ENCODE measurements around the gene ALDH9A1. TPM values are rescaled to one million over a fixed set of nuclear protein-coding genes. Genes with fewer than 3 reads are reported as not detected.

The ALDH9A1 gene
- total and polyA plus RNA-seq, 2 experiments from 2014 or later = 54.0 to 81.5 TPM

DNA sequence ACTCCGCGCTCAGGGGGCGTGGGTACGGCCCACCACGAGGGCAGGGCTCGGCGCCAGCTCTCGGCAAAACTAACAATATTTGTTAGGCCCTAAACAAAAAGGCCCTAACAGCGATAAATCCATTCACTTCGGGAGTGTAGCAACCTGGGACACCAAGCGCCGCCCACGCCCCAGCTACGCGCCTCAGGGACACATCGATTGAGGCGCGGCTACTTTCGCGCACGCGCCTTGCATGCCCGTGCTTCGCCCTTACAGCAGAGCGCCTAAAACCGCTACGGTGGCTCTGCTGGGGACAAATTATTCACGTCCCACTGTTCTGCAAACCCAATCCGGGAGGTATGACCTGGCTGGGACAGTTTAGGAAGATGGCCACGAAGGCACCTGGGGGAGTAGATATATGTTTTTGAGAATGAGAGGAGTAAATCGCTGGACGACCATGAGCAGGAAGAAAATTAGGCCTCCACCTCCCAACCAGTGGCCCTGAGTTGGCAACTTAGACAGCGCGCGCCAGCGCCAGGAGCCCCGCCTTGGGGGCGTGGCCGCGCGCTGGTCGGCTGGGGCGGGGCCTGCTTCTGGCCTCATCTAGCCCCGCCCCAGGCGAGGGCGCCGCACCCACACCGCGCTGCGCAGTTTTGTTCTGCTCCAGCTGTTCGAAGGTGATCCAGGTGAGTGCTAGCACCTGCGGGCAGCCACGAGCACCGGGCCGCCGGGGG is 67.6 kb downstream of the ALDH9A1 start, which contains the start of gene MGST3:
TSS of gene MGST3 (plus strand) at position 606 of the 713 bp plus-strand sequence. CDS start 18,614 bp downstream, outside the sequence.
- H3K36me3 ChIP-seq = peaks cover 5% of the 10 kb centered on the region
- H3K9me3 ChIP-seq (ENCODE audit: low read depth) = no peaks in the 10 kb centered on the region
- H3K4me1 ChIP-seq (ENCODE audit: low read depth) = peaks cover 17% of the 10 kb centered on the region
- peak; percentile 96 to 99 for DNase-seq (ENCODE audit: low read depth in 1 of 2, low spot score in 1 of 2)
- H3K27me3 ChIP-seq = no peaks in the 10 kb centered on the region
- TF ChIP-seq, protein P1, sequence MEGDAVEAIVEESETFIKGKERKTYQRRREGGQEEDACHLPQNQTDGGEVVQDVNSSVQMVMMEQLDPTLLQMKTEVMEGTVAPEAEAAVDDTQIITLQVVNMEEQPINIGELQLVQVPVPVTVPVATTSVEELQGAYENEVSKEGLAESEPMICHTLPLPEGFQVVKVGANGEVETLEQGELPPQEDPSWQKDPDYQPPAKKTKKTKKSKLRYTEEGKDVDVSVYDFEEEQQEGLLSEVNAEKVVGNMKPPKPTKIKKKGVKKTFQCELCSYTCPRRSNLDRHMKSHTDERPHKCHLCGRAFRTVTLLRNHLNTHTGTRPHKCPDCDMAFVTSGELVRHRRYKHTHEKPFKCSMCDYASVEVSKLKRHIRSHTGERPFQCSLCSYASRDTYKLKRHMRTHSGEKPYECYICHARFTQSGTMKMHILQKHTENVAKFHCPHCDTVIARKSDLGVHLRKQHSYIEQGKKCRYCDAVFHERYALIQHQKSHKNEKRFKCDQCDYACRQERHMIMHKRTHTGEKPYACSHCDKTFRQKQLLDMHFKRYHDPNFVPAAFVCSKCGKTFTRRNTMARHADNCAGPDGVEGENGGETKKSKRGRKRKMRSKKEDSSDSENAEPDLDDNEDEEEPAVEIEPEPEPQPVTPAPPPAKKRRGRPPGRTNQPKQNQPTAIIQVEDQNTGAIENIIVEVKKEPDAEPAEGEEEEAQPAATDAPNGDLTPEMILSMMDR (IDR thresholded peaks at IDR 0.05; ENCODE audit: low read depth, low read length) = no peak
- H3K4me3 ChIP-seq = peak within 1 kb of the TSS; percentile 67
- peak within 1 kb of the TSS; percentile 90 for H3K27ac ChIP-seq

DNA sequence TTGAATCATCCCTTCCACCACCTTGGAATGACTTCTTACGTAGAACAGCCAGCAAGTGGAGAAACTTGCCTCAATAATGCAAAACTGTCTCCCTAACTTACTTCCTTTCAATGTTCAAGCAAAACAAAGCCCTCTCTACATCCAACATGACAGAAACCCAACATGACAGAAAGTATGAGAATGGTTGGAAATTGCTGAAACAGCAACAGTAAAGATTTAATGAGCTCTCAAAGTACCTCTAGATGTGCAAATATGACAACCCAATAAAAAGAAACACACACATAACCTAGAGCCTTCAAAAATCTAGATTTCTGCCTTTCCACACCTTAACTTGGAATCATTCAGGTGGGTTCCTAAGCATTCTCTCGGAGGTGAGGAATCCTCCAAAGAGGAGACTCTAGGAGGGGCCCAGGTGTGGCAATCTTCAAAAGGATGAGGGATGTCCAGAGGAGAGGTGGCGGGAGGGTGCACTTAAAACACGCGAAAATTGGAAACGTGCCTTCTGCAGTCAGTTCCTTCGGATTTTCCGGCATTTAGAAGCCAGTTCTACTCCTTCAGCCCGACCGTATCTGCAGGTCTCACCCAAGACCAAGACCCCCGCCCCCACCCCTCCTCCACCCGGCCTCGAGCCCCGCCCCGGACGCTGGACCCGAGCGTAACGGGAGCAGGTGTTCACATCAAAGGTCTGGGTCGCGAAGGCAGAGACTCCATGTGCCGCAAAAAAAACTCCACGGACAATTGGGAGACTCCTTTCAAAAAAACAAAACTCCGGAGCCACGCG is 68.3 kb downstream of the ALDH9A1 start:
- TF ChIP-seq, protein P1 (IDR thresholded peaks at IDR 0.05; ENCODE audit: low read depth, low read length) = no peak
- no peak for DNase-seq (ENCODE audit: low read depth in 1 of 2, low spot score in 1 of 2)
- peak overlapping the region; percentile 67 for H3K4me3 ChIP-seq
- peaks cover 17% of the 10 kb centered on the region for H3K4me1 ChIP-seq (ENCODE audit: low read depth)
- H3K27me3 ChIP-seq = no peaks in the 10 kb centered on the region
- H3K9me3 ChIP-seq (ENCODE audit: low read depth) = no peaks in the 10 kb centered on the region
- H3K27ac ChIP-seq = peak overlapping the region; percentile 90
- H3K36me3 ChIP-seq = no peaks in the 10 kb centered on the region

DNA sequence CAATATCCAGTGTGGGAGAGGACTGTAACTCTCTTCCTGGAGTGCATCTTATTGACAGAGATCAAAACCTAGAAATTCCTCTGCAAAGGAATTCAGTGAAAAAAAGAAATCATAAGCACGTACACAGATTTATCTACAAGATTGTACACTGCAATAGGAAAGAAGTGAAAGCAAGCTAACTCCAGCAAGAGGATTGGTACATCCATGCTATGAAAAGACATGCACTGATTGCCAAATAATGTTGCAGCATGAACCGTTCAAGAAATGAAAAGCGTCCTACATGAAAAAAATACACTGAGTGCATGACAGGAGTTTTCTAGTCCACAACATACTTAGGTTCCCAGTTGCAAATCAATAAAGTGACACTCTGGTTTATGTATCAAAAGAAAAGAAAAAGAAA is 69.2 kb downstream of the ALDH9A1 start:
- Histone ChIP-seq H3K4me1 (ENCODE audit: low read depth) (peaks cover 13% of the 10 kb centered on the region), H3K36me3 (no peaks in the 10 kb centered on the region), H3K9me3 (ENCODE audit: low read depth) (no peaks in the 10 kb centered on the region), H3K27me3 (no peaks in the 10 kb centered on the region), H3K27ac (no peak overlapping the region), H3K4me3 (no peak overlapping the region)
- peak in 1 of 2 donors; percentile 34 for DNase-seq (ENCODE audit: low read depth in 1 of 2, low spot score in 1 of 2)
- TF ChIP-seq, protein P1 (IDR thresholded peaks at IDR 0.05; ENCODE audit: low read depth, low read length) = no peak

DNA sequence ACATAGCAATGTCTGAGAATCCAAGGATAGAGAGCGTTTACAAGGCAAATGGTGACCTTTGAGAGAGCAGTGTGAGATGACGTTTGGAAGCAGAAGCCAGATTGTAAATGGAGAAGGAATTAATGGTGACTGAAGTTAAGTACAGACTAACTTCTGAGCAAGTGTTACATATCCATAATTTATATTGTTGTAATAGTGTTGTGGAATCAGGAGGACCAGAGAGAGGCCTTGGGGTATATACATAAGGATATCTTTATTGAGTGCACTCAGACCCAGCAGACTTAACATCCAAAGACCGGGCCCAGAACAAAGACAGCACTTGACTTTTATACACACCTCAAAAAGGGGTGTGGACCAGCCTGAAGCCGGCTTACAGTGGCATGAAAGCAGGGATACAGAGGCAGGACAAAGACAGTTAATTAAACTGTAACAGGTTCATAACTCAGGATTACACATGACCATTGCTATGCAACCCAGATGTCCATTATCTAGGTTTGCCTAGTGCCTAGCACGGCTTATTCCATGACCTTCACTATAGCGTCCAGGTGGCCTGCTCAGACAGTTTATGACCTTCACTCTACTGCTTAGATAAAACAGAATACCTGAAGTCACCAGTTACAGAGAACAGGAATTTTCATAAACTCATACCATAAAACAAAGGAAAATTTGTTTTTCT is 70.1 kb downstream of the ALDH9A1 start:
- H3K9me3 ChIP-seq (ENCODE audit: low read depth) = no peaks in the 10 kb centered on the region
- H3K27me3 ChIP-seq = no peaks in the 10 kb centered on the region
- DNase-seq (ENCODE audit: low read depth in 1 of 2, low spot score in 1 of 2) = no peak
- no peak overlapping the region for H3K27ac ChIP-seq
- TF ChIP-seq, protein P1 (IDR thresholded peaks at IDR 0.05; ENCODE audit: low read depth, low read length) = no peak
- peaks cover 5% of the 10 kb centered on the region for H3K4me1 ChIP-seq (ENCODE audit: low read depth)
- no peaks in the 10 kb centered on the region for H3K36me3 ChIP-seq
- H3K4me3 ChIP-seq = no peak overlapping the region

DNA sequence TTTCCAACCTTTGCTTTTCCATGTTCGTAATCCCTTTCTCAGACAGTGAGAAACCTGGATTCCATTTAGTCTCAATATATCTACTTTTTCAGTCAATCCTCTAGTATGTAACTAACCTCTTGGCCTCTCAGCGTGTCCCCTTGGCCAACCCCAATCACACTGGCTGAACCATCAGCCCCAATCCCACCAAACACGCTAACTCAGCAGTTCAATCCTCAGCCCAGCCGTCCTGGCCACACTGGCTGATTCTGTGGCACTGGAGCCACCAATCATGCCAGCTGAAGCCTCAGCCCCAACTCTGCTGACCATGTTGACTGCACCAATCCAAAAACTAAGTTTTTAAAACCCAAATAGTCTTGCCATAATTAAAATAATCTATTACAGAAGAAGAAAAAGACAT is 73.9 kb downstream of the ALDH9A1 start:
- Histone ChIP-seq H3K36me3 (no peaks in the 10 kb centered on the region), H3K9me3 (ENCODE audit: low read depth) (no peaks in the 10 kb centered on the region), H3K27ac (no peak overlapping the region), H3K4me1 (ENCODE audit: low read depth) (no peaks in the 10 kb centered on the region), H3K4me3 (no peak overlapping the region), H3K27me3 (no peaks in the 10 kb centered on the region)
- TF ChIP-seq, protein P1 (IDR thresholded peaks at IDR 0.05; ENCODE audit: low read depth, low read length) = no peak
- DNase-seq (ENCODE audit: low read depth in 1 of 2, low spot score in 1 of 2) = no peak
